ENCODE measurements around the gene MGAT1.
"Not testable (repeated sequence)": the region's sequence is repeated elsewhere in the genome, so short reads cannot be mapped to it uniquely, and the experiment has no call there.

MGAT1 gene

GRCh38 chr5:180802325-180803180, at the start of gene MGAT1:
MGAT1 (minus strand) TSS chr5:180802806; CDS start chr5:180792971, 9,835 bp downstream.
- DNase-seq (ENCODE audit: low read depth): peak; percentile 92

GRCh38 chr5:180850434-180851078, 48.0 kb upstream of the MGAT1 start:
- no peak for DNase-seq (ENCODE audit: low read depth)

DNA sequence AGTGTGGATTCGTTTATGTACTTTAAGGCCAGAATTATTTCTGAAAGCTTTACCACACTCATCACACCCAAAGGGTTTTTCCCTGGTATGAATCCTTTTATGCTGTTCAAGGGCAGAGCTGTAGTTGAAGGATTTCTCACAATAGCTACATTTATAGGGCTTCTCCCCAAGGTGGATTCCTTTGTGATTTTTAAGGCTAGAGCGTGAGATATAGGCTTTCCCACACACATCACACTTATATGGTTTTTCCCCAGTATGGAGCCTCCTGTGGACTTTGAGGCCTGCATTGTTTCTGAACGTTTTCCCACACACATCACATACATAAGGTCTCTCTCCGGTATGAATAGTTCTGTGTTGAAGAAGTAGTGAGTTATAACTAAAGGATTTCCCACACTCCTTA, 47.2 kb upstream of the MGAT1 start:
- no peak for DNase-seq (ENCODE audit: low read depth)

DNA sequence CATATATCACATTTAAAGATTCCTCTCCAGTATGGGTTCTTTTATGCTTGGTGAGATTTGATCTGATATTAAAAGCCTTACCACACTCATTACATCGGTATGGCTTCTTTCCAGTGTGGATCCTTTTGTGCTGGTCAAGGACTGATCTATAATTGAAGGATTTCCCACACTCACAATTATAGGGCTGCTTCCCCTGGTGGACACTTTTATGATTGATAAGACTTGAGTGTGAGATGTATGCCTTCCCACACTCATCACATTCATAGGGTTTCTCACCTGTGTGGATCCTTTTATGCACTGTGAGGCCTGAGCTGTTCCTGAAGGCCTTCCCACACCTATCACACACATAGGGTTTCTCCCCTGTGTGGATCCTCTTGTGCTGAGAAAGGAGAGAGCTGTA, 46.3 kb upstream of the MGAT1 start:
- no peak for DNase-seq (ENCODE audit: low read depth)

- DNase-seq (ENCODE audit: low read depth): no peak
These were observed 45.7 kb upstream of the MGAT1 start for GRCh38 chr5:180848265-180848664.

DNA sequence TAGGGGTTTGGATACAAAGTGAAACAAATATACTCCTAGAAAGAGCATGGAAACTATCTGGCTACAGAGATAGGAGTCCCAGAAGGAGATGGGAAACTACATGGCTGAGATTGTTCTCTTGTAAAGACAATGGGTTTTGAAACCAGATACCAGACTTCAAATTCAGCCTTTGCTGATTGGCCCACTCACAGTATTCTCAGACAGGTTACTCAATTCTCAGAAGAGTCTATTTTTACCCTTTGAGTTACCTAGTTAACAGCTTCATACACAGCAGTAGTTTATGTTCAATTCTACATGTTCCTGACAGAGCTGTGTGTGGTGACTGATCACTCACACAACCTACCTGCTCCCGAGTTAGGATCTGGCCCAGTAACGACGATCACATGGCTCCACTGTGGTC, 44.4 kb upstream of the MGAT1 start:
- no peak for DNase-seq (ENCODE audit: low read depth)

DNA sequence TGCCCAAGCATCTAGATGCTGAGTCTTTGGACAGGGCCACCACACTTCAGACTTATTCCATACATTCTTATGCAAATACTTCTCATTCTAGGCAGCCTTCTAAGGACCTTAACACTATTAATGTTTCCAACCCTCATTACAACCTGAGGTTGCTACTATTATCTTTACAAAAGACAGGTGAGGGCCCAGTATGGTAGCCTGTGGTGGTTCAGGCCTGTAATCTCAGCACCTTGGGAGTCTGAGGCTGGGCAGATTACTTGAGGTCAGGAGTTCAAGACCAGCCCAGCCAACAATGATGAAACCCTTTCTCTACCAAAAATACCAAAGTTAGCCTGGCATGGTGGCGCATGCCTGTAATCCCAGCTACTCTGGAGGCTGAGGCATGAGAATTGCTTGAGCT, 42.3 kb upstream of the MGAT1 start:
- no peak for DNase-seq (ENCODE audit: low read depth)

GRCh38 chr5:180844432-180844831, 41.8 kb upstream of the MGAT1 start:
- no peak for DNase-seq (ENCODE audit: low read depth)

DNA sequence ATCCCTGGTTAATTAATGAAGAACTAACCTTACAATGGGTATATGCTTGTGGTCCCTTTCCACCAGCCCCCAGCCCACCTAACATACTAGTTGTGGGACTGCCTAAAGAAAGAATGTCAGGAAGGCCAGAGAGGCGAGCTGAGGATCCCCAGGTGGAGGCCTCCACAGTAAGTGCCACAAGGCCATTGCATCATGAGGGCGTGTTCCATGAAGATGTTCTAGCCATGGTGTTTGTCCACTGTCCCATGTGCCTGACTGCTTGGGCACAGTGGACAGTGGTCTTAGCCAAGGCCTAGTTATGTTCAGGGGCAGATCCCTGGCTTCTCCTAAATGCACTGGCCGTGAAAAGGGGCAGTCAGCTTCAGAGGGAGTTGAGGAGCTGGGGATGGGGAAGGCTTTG, 37.3 kb upstream of the MGAT1 start:
- no peak for DNase-seq (ENCODE audit: low read depth)

- DNase-seq (ENCODE audit: low read depth): no peak
These were observed 36.6 kb upstream of the MGAT1 start for GRCh38 chr5:180839227-180839626.

GRCh38 chr5:180837478-180837877, 34.9 kb upstream of the MGAT1 start:
- no peak for DNase-seq (ENCODE audit: low read depth)

- no peak for DNase-seq (ENCODE audit: low read depth)
These were observed 30.0 kb upstream of the MGAT1 start for GRCh38 chr5:180832638-180833068.

GRCh38 chr5:180831139-180832093, 28.8 kb upstream of the MGAT1 start:
- peak; percentile 74 for DNase-seq (ENCODE audit: low read depth)

- peak; percentile 38 for DNase-seq (ENCODE audit: low read depth)
These were observed 27.9 kb upstream of the MGAT1 start for GRCh38 chr5:180830253-180831138.

- no peak for DNase-seq (ENCODE audit: low read depth)
These were observed 27.1 kb upstream of the MGAT1 start for GRCh38 chr5:180829726-180830125.

GRCh38 chr5:180828756-180829531, 26.3 kb upstream of the MGAT1 start:
- not testable (repeated sequence) for DNase-seq (ENCODE audit: low read depth)

- not testable (repeated sequence) for DNase-seq (ENCODE audit: low read depth)
These were observed 24.8 kb upstream of the MGAT1 start for GRCh38 chr5:180827374-180827773.

GRCh38 chr5:180825768-180826525, 23.3 kb upstream of the MGAT1 start:
- peak; percentile 85 for DNase-seq (ENCODE audit: low read depth)

- DNase-seq (ENCODE audit: low read depth): no peak
These were observed 22.2 kb upstream of the MGAT1 start for GRCh38 chr5:180824630-180825476.
